H1 (cell line): Measurements from ENCODE around the gene IRS1. TPM values are rescaled to one million over a fixed set of nuclear protein-coding genes. Genes with fewer than 3 reads are reported as not detected.
A peak's percentile ranks its signal among the peaks of the same experiment; 100 is the strongest.

Source experiments
- CTCF ChIA-PET: fragments of 300-600 bp; sonication (Branson Sonifier 250); formaldehyde crosslinking; loops from one replicate; lab custom pipeline; 2021; ENCODE audit not compliant: partially characterized antibody; lab: Charles Lee
- POLR2A ChIA-PET: fragments of 300-600 bp; sonication (Branson Sonifier 250); formaldehyde crosslinking; loops from one replicate; lab custom pipeline; 2021; ENCODE audit warnings: inconsistent platforms; ENCODE audit not compliant: partially characterized antibody; lab: Charles Lee
- DNase-seq, 2 experiments: peaks; one replicate each; pipeline versions ENCODE4 v3.0.0 to v3.0.0-alpha.2; 2010 to 2022; ENCODE audit warnings: low spot score in 2 of 2, low read depth in 1 of 2, mixed read lengths in 1 of 2
- FAIRE-seq: peaks from 2 replicates; lab custom pipeline; 2011; peaks lifted over from hg19 to GRCh38; lab: Jason Lieb, UNC
- H2AFZ ChIP-seq: 2 replicates; pipeline ENCODE4 v1.8.1; 2012; ENCODE audit warnings: low read length, inconsistent platforms
- H2AK5ac ChIP-seq: 2 replicates; pipeline ENCODE4 v1.6.1; 2013; ENCODE audit warnings: low read depth, low read length
- H2BK120ac ChIP-seq: replicated peaks from 2 replicates; pipeline ENCODE3; 2013; ENCODE audit warnings: low read depth, low read length, inconsistent platforms
- H2BK12ac ChIP-seq: 2 replicates; pipeline ENCODE4 v1.6.1; 2013; ENCODE audit warnings: low read depth, low read length
- H2BK15ac ChIP-seq: 2 replicates; pipeline ENCODE4 v1.6.1; 2013; ENCODE audit warnings: low read length
- H2BK20ac ChIP-seq: 2 replicates; pipeline ENCODE4 v1.6.1; 2013; ENCODE audit warnings: low read length
- H2BK5ac ChIP-seq: 2 replicates; pipeline ENCODE4 v1.6.1; 2013; ENCODE audit warnings: low read depth, low read length
- H3K14ac ChIP-seq: 2 replicates; pipeline ENCODE4 v1.6.1; 2013; ENCODE audit warnings: inconsistent platforms; ENCODE audit not compliant: insufficient read length
- H3K18ac ChIP-seq: 2 replicates; pipeline ENCODE4 v1.6.1; 2013; ENCODE audit warnings: low read length; ENCODE audit errors: extremely low read depth
- H3K23ac ChIP-seq: 2 replicates; pipeline ENCODE4 v1.6.1; 2013; ENCODE audit warnings: inconsistent platforms; ENCODE audit not compliant: insufficient read length
- H3K23me2 ChIP-seq: 2 replicates; pipeline ENCODE4 v1.6.1; 2013; ENCODE audit warnings: low read depth, low read length
- H3K27ac ChIP-seq: 2 replicates; pipeline ENCODE4 v1.6.1; 2011; ENCODE audit warnings: low read depth, low read length, inconsistent platforms
- H3K27me3 ChIP-seq, 4 experiments: replicated peaks in 1 of 4; 1 replicate in 1 of 4; 2 replicates in 3 of 4; pipeline versions ENCODE4 v1.6.1 to v1.8.1; 2011 to 2013; ENCODE audit warnings: low read length in 3 of 4, mild to moderate bottlenecking in 3 of 4, inconsistent platforms in 2 of 4, mixed read lengths in 2 of 4, moderate library complexity in 1 of 4; ENCODE audit not compliant: control insufficient read depth in 3 of 4, insufficient read depth in 3 of 4; ENCODE audit errors: extremely low read depth in 1 of 4
- H3K36me3 ChIP-seq, 4 experiments: 2 replicates each; pipeline versions ENCODE4 v1.6.1 to v1.8.1; 2011 to 2013; ENCODE audit warnings: mild to moderate bottlenecking in 4 of 4, low read length in 3 of 4, moderate library complexity in 2 of 4, control low read depth in 1 of 4, inconsistent platforms in 1 of 4; ENCODE audit not compliant: insufficient read depth in 4 of 4, control insufficient read depth in 2 of 4
- H3K4ac ChIP-seq: replicated peaks from 2 replicates; pipeline ENCODE3; 2013; ENCODE audit warnings: low read length, low read depth, mixed read lengths, inconsistent platforms; ENCODE audit not compliant: insufficient read length
- H3K4me1 ChIP-seq, 4 experiments: replicated peaks in 1 of 4; 1 replicate in 1 of 4; 2 replicates in 3 of 4; pipeline versions ENCODE4 v1.6.1 to v1.8.1; 2011 to 2013; ENCODE audit warnings: low read length in 3 of 4, inconsistent platforms in 2 of 4, mixed read lengths in 1 of 4; ENCODE audit not compliant: insufficient read depth in 4 of 4, control insufficient read depth in 3 of 4
- H3K4me2 ChIP-seq, 2 experiments: 2 replicates each; pipeline versions ENCODE4 v1.6.1 to v1.8.1; 2011 to 2013; ENCODE audit warnings: low read depth in 2 of 2, low read length in 2 of 2, control low read depth in 1 of 2, inconsistent platforms in 1 of 2, mild to moderate bottlenecking in 1 of 2; ENCODE audit not compliant: insufficient read depth in 1 of 2
- H3K4me3 ChIP-seq, 4 experiments: fragments of 200-600, 300-600 bp in 1 of 4; sonication (generic), shearing (Covaris generic), sonication (Bioruptor Twin) in 1 of 4; 2 replicates each; pipeline versions ENCODE4 v1.5.1 to v1.8.1; 2011 to 2016; ENCODE audit warnings: low read length in 4 of 4, low read depth in 3 of 4, control low read depth in 2 of 4, inconsistent platforms in 2 of 4, mild to moderate bottlenecking in 2 of 4, mixed read lengths in 1 of 4, moderate library complexity in 1 of 4; ENCODE audit not compliant: insufficient read depth in 2 of 4; ENCODE audit errors: extremely low read depth in 1 of 4
- H3K56ac ChIP-seq: replicated peaks from 2 replicates; pipeline ENCODE3; 2013; ENCODE audit warnings: low read depth, mild to moderate bottlenecking, mixed read lengths, low read length, inconsistent platforms; ENCODE audit not compliant: insufficient read length
- H3K79me1 ChIP-seq: 2 replicates; pipeline ENCODE4 v1.6.1; 2013; ENCODE audit warnings: low read depth, low read length, control low read depth
- H3K79me2 ChIP-seq, 2 experiments: 2 replicates each; pipeline versions ENCODE4 v1.6.1 to v1.8.1; 2012 to 2013; ENCODE audit warnings: low read length in 2 of 2, mild to moderate bottlenecking in 2 of 2, inconsistent platforms in 1 of 2; ENCODE audit not compliant: insufficient read depth in 2 of 2, control insufficient read depth in 1 of 2
- H3K9ac ChIP-seq, 4 experiments: replicated peaks in 1 of 4; 1 replicate in 1 of 4; 2 replicates in 3 of 4; pipeline versions ENCODE4 v1.6.1 to v1.8.1; 2011 to 2013; ENCODE audit warnings: low read depth in 3 of 4, low read length in 3 of 4, control low read depth in 2 of 4, mild to moderate bottlenecking in 2 of 4, moderate library complexity in 2 of 4, inconsistent platforms in 1 of 4; ENCODE audit errors: extremely low read depth in 1 of 4
- H3K9me3 ChIP-seq, 2 experiments: 2 replicates each; pipeline versions ENCODE4 v1.6.1 to v1.8.1; 2012 to 2013; ENCODE audit warnings: mild to moderate bottlenecking in 2 of 2, moderate library complexity in 2 of 2, control low read depth in 1 of 2, inconsistent platforms in 1 of 2, low read depth in 1 of 2, low read length in 1 of 2, mixed read lengths in 1 of 2; ENCODE audit not compliant: insufficient read depth in 2 of 2
- H4K20me1 ChIP-seq, 2 experiments: replicated peaks in 1 of 2; 2 replicates each; pipeline versions ENCODE3 to v1.8.1; 2011 to 2013; ENCODE audit warnings: inconsistent platforms in 2 of 2, low read length in 2 of 2, mild to moderate bottlenecking in 1 of 2; ENCODE audit not compliant: insufficient read depth in 2 of 2, control insufficient read depth in 1 of 2
- H4K5ac ChIP-seq: 2 replicates; pipeline ENCODE4 v1.6.1; 2013; ENCODE audit warnings: low read length, low read depth, mixed read lengths, inconsistent platforms; ENCODE audit not compliant: insufficient read length
- H4K8ac ChIP-seq: 2 replicates; pipeline ENCODE4 v1.8.0; 2013; ENCODE audit warnings: mild to moderate bottlenecking, moderate library complexity, low read length, inconsistent platforms; ENCODE audit not compliant: insufficient read depth; ENCODE audit errors: extremely low read depth
- H4K91ac ChIP-seq: replicated peaks from 2 replicates; pipeline ENCODE3; 2013; ENCODE audit warnings: low read length, mixed read lengths, inconsistent platforms; ENCODE audit not compliant: insufficient read length
- EP300 ChIP-seq, 2 experiments: IDR thresholded peaks; 1 replicate in 1 of 2; 2 replicates in 1 of 2; pipeline ENCODE4 v1.6.1; 2011 to 2012; ENCODE audit warnings: low read depth in 2 of 2, low read length in 2 of 2, mild to moderate bottlenecking in 2 of 2, borderline replicate concordance in 1 of 2, inconsistent platforms in 1 of 2, moderate library complexity in 1 of 2
- EZH2 ChIP-seq: fragments of 200-600 bp; sonication (generic); IDR thresholded peaks from 2 replicates; pipeline ENCODE4 v1.7.1; 2012; ENCODE audit warnings: low read depth, mild to moderate bottlenecking, moderate library complexity, low read length, inconsistent platforms; ENCODE audit not compliant: severe bottlenecking
- JUND ChIP-seq: IDR thresholded peaks from 2 replicates; pipeline ENCODE4 v1.6.1; 2011; ENCODE audit warnings: mild to moderate bottlenecking, improper control_type of control experiment, low read length
- POU5F1 ChIP-seq: IDR thresholded peaks from 2 replicates; pipeline ENCODE4 v1.6.1; 2011; ENCODE audit warnings: low read depth, mild to moderate bottlenecking, low read length, moderate library complexity
- RXRA ChIP-seq: IDR thresholded peaks from 2 replicates; pipeline ENCODE4 v1.6.1; 2011; ENCODE audit warnings: low read depth, mild to moderate bottlenecking, low read length, moderate library complexity; ENCODE audit not compliant: insufficient read depth
- TAF7 ChIP-seq: optimal IDR thresholded peaks from 2 replicates; pipeline ENCODE3; 2011; ENCODE audit warnings: low read depth, mild to moderate bottlenecking, inconsistent platforms, low read length, moderate library complexity, borderline replicate concordance
- TEAD4 ChIP-seq: IDR thresholded peaks from 2 replicates; pipeline ENCODE4 v1.6.1; 2012; ENCODE audit warnings: low read depth, low read length, inconsistent platforms, mixed read lengths
- WGBS, 2 experiments: shearing (Covaris generic) in 1 of 2; methylation state at CpG; one replicate each; pipeline versions ENCODE4 v1.1.6 to v1.1.7; 2013 to 2015; ENCODE audit warnings: low lambda C conversion rate in 2 of 2, mixed read lengths in 2 of 2, inconsistent platforms in 1 of 2, low coverage in 1 of 2, missing lambda C conversion rate in 1 of 2; ENCODE audit not compliant: insufficient replicate concordance in 2 of 2, insufficient coverage in 1 of 2, insufficient read length in 1 of 2; ENCODE audit errors: extremely low coverage in 1 of 2, missing lambda C conversion rate in 1 of 2; 5-methylcytosine and 5-hydroxymethylcytosine counted together
- polyA plus RNA-seq, 7 experiments: library from polyadenylated mRNA; depleted of rRNA in 3 of 7; stranded (reverse) in 5 of 7; unstranded in 2 of 7; fragments of >200 nt in 5 of 7; fragments of 200-250 nt in 2 of 7; gene quantifications; 1 replicate in 5 of 7; 2 replicates in 1 of 7; 4 replicates in 1 of 7; pipeline versions ENCODE4 v1.2.1 to v1.2.3, GENCODE V29; 2011 to 2013; ENCODE audit warnings: missing spikeins in 2 of 7, mixed read lengths in 2 of 7
- total RNA-seq: library from RNA; stranded (reverse); fragmentation: NEBNext Ultra II Directional; extraction: Animal tissue kit (Norgen Biotek cat#: 25700); gene quantifications from 2 replicates; pipeline ENCODE4 v1.2.1, GENCODE V29; 2021

IRS1 gene
- total and polyA plus RNA-seq, 2 of the 8 experiments (the other 6 are each of a cell fraction or from before 2014, with no cell fraction given), result 9.1 to 26.9 TPM

DNA sequence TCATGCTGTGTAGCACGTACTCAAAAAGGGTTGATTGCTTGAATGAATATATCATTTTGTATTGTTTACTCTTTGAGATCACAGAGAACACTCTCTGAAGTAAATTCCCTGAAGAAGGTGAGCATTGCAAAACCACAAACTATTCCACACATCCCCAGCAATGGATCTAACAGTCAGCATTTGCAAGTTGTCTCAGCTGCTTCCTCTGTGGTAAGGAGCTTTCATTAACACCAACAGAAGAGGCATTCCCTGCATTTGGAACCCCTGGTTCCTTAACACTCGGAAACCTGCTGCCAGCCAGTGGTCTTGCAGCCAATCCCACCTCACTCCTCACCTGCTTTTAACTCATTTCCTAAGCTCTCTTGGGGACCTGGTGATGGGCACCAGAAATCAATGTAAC, 108.4 kb downstream of the IRS1 start:
- 82% methylated on average over 2 of the region's 2 CpGs; no CpG with 5 or more reads in 1 of the 2 experiments for WGBS, 2 experiments
- Histone ChIP-seq H3K27me3 (no peaks in the 10 kb centered on the region), H3K79me2 (no peaks in the 10 kb centered on the region), H3K9me3 (no peaks in the 10 kb centered on the region), H4K8ac (no peak overlapping the region), H3K79me1 (no peaks in the 10 kb centered on the region), H4K91ac (no peak overlapping the region), H3K36me3 (no peaks in the 10 kb centered on the region), H4K20me1 (no peaks in the 10 kb centered on the region), H4K5ac (no peak overlapping the region), H3K27ac (no peak overlapping the region), H3K4me1 (peaks cover 0 to 2% (median 1%) of the 10 kb centered on the region in 4 experiments; a peak in 2 of 7 replicates), H3K4ac (no peak overlapping the region), H2AFZ (peak overlapping the region; percentile 67; the same call in 1 of the 2 replicates), H2BK5ac (no peak overlapping the region), H2BK12ac (no peak overlapping the region), H3K4me2 (no peak overlapping the region), H3K23ac (no peak overlapping the region), H2BK20ac (no peak overlapping the region), H2BK120ac (no peak overlapping the region), H3K56ac (no peak overlapping the region), H2BK15ac (no peak overlapping the region), H3K18ac (no peak overlapping the region), H3K23me2 (no peaks in the 10 kb centered on the region; the same call in 1 of the 2 replicates), H3K14ac (no peak overlapping the region), H3K4me3 (no peak overlapping the region), H2AK5ac (no peak overlapping the region), H3K9ac (no peak overlapping the region)
- DNase-seq (no peak), FAIRE-seq (no peak)
- TF ChIP-seq RXRA (no peak), TEAD4 (no peak), EZH2 (no peak), TAF7 (no peak), POU5F1 (no peak), JUND (no peak), EP300 (IDR thresholded peaks at IDR 0.05; ENCODE audit: borderline replicate concordance in 1 of 2, low read depth in 2 of 2, low read length in 2 of 2) (no peak)
- CTCF ChIA-PET, result interaction anchor here (0.7 to 1.0 kb wide), 2 partner anchors 10 to 721 kb away, joined by 3 to 4 read pairs; no protein-coding TSS in a partner anchor
- POLR2A ChIA-PET, result no interaction called here
